HL-60 (cell line): ENCODE results near the gene MAP2.

Experiments
- DNase-seq, 2 experiments: peaks; one replicate each; pipeline ENCODE4 v3.0.0-alpha.2; 2010 to 2020; ENCODE audit warnings: low read depth in 1 of 2, low spot score in 1 of 2
- H3K27ac ChIP-seq: fragments of 250-450 bp; sonication (Bioruptor Pico); replicated peaks from 2 replicates; pipeline ENCODE4 v1.5.1; 2020; ENCODE audit warnings: mild to moderate bottlenecking, moderate library complexity
- H3K27me3 ChIP-seq: fragments of 250-450 bp; sonication (Bioruptor Pico); 2 replicates; pipeline ENCODE4 v1.5.1; 2021; ENCODE audit warnings: mild to moderate bottlenecking, moderate library complexity; ENCODE audit not compliant: insufficient read depth, poor library complexity, severe bottlenecking
- H3K4me3 ChIP-seq: replicated peaks from 2 replicates; pipeline ENCODE4 v1.5.1; 2011; ENCODE audit warnings: mild to moderate bottlenecking, control low read depth, low read length; ENCODE audit not compliant: insufficient read depth
- GABPA ChIP-seq: IDR thresholded peaks from 2 replicates; pipeline ENCODE4 v1.6.1; 2012; ENCODE audit warnings: low read depth
- POLR2AphosphoS5 ChIP-seq: IDR thresholded peaks from 2 replicates; pipeline ENCODE4 v1.6.1; 2012; ENCODE audit warnings: low read depth
- SPI1 ChIP-seq: IDR thresholded peaks from 2 replicates; pipeline ENCODE4 v1.6.1; 2012; ENCODE audit warnings: low read depth, mild to moderate bottlenecking, borderline replicate concordance
- TF ChIP-seq, protein P1 (sequence below): IDR thresholded peaks from 2 replicates; pipeline ENCODE4 v1.6.1; 2012; ENCODE audit warnings: low read depth; ENCODE audit not compliant: insufficient replicate concordance
- TF ChIP-seq, protein P2 (sequence below): IDR thresholded peaks from one replicate; pipeline ENCODE4 v1.5.1; 2011; ENCODE audit warnings: low read length, control low read depth, inconsistent platforms; ENCODE audit not compliant: insufficient read depth

The MAP2 gene

DNA sequence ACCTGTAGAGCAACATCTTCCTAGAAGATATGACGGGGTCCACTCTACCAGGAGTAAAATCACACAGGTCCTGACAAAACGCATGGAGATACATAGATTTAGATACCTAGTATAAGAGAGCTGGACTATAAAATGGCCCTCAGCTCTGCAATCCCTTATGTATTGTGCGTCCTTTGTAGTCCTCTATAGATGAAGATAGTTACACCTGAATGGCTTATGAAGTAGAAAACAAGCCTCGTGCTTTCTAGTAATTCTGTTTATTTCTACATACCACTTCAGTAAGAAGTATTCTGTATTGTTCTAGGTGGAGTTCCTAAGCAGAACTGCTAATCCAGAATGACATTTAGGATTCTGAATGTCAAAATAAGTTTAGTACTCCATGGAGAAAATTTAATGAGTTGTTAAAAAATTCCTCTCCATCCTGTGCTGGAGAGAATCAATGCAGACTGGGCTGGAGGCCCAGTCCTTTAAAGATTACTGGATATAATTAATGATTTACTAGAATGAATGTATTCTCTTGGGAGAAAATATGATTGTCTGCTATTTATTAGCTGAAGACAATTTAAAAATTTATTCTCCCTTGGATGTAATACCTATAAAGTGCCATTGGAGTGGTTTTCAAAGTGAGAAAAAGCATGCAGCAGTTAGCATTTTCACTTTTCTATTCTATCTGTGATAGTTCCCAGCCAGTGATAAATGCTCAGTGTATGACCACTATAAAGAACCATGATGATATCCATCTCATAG is 200.5 kb downstream of the MAP2 start:
- DNase-seq: no peak
- TF ChIP-seq POLR2AphosphoS5: no peak
- TF ChIP-seq GABPA: no peak
- TF ChIP-seq SPI1: no peak
- TF ChIP-seq, protein P1, sequence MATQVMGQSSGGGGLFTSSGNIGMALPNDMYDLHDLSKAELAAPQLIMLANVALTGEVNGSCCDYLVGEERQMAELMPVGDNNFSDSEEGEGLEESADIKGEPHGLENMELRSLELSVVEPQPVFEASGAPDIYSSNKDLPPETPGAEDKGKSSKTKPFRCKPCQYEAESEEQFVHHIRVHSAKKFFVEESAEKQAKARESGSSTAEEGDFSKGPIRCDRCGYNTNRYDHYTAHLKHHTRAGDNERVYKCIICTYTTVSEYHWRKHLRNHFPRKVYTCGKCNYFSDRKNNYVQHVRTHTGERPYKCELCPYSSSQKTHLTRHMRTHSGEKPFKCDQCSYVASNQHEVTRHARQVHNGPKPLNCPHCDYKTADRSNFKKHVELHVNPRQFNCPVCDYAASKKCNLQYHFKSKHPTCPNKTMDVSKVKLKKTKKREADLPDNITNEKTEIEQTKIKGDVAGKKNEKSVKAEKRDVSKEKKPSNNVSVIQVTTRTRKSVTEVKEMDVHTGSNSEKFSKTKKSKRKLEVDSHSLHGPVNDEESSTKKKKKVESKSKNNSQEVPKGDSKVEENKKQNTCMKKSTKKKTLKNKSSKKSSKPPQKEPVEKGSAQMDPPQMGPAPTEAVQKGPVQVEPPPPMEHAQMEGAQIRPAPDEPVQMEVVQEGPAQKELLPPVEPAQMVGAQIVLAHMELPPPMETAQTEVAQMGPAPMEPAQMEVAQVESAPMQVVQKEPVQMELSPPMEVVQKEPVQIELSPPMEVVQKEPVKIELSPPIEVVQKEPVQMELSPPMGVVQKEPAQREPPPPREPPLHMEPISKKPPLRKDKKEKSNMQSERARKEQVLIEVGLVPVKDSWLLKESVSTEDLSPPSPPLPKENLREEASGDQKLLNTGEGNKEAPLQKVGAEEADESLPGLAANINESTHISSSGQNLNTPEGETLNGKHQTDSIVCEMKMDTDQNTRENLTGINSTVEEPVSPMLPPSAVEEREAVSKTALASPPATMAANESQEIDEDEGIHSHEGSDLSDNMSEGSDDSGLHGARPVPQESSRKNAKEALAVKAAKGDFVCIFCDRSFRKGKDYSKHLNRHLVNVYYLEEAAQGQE: no peak
- TF ChIP-seq, protein P2, sequence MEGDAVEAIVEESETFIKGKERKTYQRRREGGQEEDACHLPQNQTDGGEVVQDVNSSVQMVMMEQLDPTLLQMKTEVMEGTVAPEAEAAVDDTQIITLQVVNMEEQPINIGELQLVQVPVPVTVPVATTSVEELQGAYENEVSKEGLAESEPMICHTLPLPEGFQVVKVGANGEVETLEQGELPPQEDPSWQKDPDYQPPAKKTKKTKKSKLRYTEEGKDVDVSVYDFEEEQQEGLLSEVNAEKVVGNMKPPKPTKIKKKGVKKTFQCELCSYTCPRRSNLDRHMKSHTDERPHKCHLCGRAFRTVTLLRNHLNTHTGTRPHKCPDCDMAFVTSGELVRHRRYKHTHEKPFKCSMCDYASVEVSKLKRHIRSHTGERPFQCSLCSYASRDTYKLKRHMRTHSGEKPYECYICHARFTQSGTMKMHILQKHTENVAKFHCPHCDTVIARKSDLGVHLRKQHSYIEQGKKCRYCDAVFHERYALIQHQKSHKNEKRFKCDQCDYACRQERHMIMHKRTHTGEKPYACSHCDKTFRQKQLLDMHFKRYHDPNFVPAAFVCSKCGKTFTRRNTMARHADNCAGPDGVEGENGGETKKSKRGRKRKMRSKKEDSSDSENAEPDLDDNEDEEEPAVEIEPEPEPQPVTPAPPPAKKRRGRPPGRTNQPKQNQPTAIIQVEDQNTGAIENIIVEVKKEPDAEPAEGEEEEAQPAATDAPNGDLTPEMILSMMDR: no peak
- no peaks in the 10 kb centered on the region for H3K27me3 ChIP-seq
- H3K4me3 ChIP-seq: no peak overlapping the region
- H3K27ac ChIP-seq: no peak overlapping the region

DNA sequence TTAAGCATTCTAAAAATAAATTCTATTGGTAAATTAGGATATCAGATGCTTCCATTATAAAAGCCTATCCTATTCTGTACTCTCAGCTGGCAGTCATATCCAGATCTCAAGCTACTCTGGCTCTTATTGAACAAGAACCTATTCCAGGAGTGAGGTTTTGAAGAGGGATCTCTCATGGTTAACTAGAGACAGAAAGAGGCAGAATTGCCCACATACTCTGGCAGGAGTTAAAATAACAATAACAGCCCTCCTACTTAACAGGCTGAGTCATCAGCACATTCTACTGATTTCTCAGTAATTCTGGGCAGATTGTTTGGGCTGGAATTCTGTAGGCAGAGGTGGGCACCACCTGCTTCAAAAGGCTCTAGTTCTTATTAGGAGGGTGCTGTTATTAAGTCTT is 205.8 kb downstream of the MAP2 start:
- no peak for DNase-seq
- Histone ChIP-seq H3K4me3 (no peak overlapping the region), H3K27ac (no peak overlapping the region), H3K27me3 (no peaks in the 10 kb centered on the region)
- TF ChIP-seq SPI1 (no peak), GABPA (no peak), POLR2AphosphoS5 (no peak)
- TF ChIP-seq, protein P1: no peak
- TF ChIP-seq, protein P2: no peak

DNA sequence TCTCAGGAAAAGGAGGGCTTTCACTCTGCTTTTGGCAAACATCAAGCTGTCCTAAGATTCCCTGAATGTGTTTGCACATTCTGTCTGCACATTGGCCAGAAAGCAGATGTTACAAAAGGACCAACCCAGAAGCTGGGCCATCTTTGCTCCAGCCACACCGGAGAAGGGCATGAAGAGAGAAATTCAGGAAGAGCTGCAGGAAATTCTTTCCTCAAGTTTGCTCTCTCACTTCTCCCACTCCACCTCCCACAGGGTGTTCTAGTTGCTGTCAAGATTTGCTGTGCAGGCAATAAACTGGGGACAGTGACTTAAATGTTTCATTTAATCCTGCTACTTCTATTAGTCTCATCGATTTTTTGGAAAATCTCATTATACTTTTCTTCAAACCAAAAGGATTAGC is 210.1 kb downstream of the MAP2 start:
- DNase-seq: no peak
- Histone ChIP-seq H3K4me3 (no peak overlapping the region), H3K27ac (no peak overlapping the region), H3K27me3 (no peaks in the 10 kb centered on the region)
- TF ChIP-seq, protein P1: no peak
- TF ChIP-seq POLR2AphosphoS5: no peak
- TF ChIP-seq, protein P2: no peak
- TF ChIP-seq GABPA: no peak
- no peak for TF ChIP-seq SPI1
